H9 (cell line): ENCODE measurements around the gene NHSL2. TPM values are rescaled to one million over a fixed set of nuclear protein-coding genes. Genes with fewer than 3 reads are reported as not detected.

Source experiments
- DNase-seq: peaks from one replicate; pipeline ENCODE4 v3.0.0-alpha.2; 2017
- H2AFZ ChIP-seq: one replicate; pipeline ENCODE4 v1.6.1; 2013; ENCODE audit warnings: mild to moderate bottlenecking, low read length, control low read depth, moderate library complexity
- H2AK5ac ChIP-seq: 2 replicates; pipeline ENCODE4 v1.6.1; 2013; ENCODE audit warnings: low read length, control low read depth, mixed read lengths; ENCODE audit not compliant: insufficient read length
- H2BK120ac ChIP-seq: one replicate; pipeline ENCODE4 v1.6.1; 2013; ENCODE audit warnings: low read depth, mild to moderate bottlenecking, low read length, control low read depth, inconsistent platforms; ENCODE audit not compliant: poor library complexity, severe bottlenecking
- H2BK12ac ChIP-seq: 2 replicates; pipeline ENCODE4 v1.6.1; 2013; ENCODE audit warnings: low read length, control low read depth, mixed read lengths, low read depth; ENCODE audit not compliant: insufficient read length
- H2BK15ac ChIP-seq: 2 replicates; pipeline ENCODE4 v1.6.1; 2013; ENCODE audit warnings: low read depth, low read length, control low read depth
- H2BK20ac ChIP-seq: one replicate; pipeline ENCODE4 v1.6.1; 2013; ENCODE audit warnings: low read depth, mild to moderate bottlenecking, low read length, control low read depth, inconsistent platforms; ENCODE audit not compliant: poor library complexity, severe bottlenecking
- H2BK5ac ChIP-seq: 2 replicates; pipeline ENCODE4 v1.6.1; 2013; ENCODE audit warnings: low read length, control low read depth, mixed read lengths; ENCODE audit not compliant: insufficient read length
- H3K14ac ChIP-seq: 2 replicates; pipeline ENCODE4 v1.6.1; 2013; ENCODE audit warnings: low read length, control low read depth; ENCODE audit not compliant: insufficient read depth
- H3K18ac ChIP-seq: 2 replicates; pipeline ENCODE4 v1.6.1; 2013; ENCODE audit warnings: low read depth, mild to moderate bottlenecking, mixed read lengths, low read length, control low read depth; ENCODE audit not compliant: insufficient read length
- H3K23ac ChIP-seq: 2 replicates; pipeline ENCODE4 v1.6.1; 2013; ENCODE audit warnings: low read length, control low read depth, mixed read lengths, low read depth; ENCODE audit not compliant: insufficient read length
- H3K23me2 ChIP-seq: 2 replicates; pipeline ENCODE4 v1.6.1; 2013; ENCODE audit warnings: low read depth, mild to moderate bottlenecking, mixed read lengths, low read length, control low read depth; ENCODE audit not compliant: insufficient read length, poor library complexity, severe bottlenecking
- H3K27ac ChIP-seq: 2 replicates; pipeline ENCODE4 v1.5.1; 2013; ENCODE audit warnings: low read length, control low read depth, mixed read lengths, low read depth; ENCODE audit not compliant: insufficient read length
- H3K27me3 ChIP-seq: 2 replicates; pipeline ENCODE4 v1.6.1; 2013; ENCODE audit warnings: low read length, control low read depth, inconsistent platforms; ENCODE audit not compliant: insufficient read depth
- H3K4ac ChIP-seq: 2 replicates; pipeline ENCODE4 v1.6.1; 2013; ENCODE audit warnings: low read depth, mild to moderate bottlenecking, control low read depth, inconsistent platforms, low read length, moderate library complexity
- H3K4me1 ChIP-seq: 2 replicates; pipeline ENCODE4 v1.6.1; 2013; ENCODE audit warnings: low read length, control low read depth, inconsistent platforms; ENCODE audit not compliant: insufficient read depth
- H3K4me2 ChIP-seq: 2 replicates; pipeline ENCODE4 v1.6.1; 2013; ENCODE audit warnings: low read length, control low read depth, mixed read lengths; ENCODE audit not compliant: insufficient read length, insufficient read depth
- H3K56ac ChIP-seq: 2 replicates; pipeline ENCODE4 v1.6.1; 2013; ENCODE audit warnings: low read depth, mild to moderate bottlenecking, mixed read lengths, low read length, control low read depth; ENCODE audit not compliant: insufficient read length
- H3K79me1 ChIP-seq: 2 replicates; pipeline ENCODE4 v1.6.1; 2013; ENCODE audit warnings: low read depth, mild to moderate bottlenecking, moderate library complexity, low read length, control low read depth, inconsistent platforms; ENCODE audit not compliant: insufficient read depth, poor library complexity, severe bottlenecking
- H3K79me2 ChIP-seq: 2 replicates; pipeline ENCODE4 v1.6.1; 2013; ENCODE audit warnings: low read length, control low read depth, inconsistent platforms; ENCODE audit not compliant: insufficient read depth
- H3K9ac ChIP-seq: 2 replicates; pipeline ENCODE4 v1.6.1; 2013; ENCODE audit warnings: low read length, control low read depth, mixed read lengths; ENCODE audit not compliant: insufficient read length; ENCODE audit errors: extremely low read depth
- H3K9me3 ChIP-seq: one replicate; pipeline ENCODE4 v1.6.1; 2013; ENCODE audit warnings: low read depth, low read length, inconsistent platforms; ENCODE audit not compliant: control insufficient read depth
- H3T11ph ChIP-seq: one replicate; pipeline ENCODE4 v1.6.1; 2013; ENCODE audit warnings: mild to moderate bottlenecking, low read length, control low read depth, inconsistent platforms
- H4K20me1 ChIP-seq: one replicate; pipeline ENCODE4 v1.6.1; 2013; ENCODE audit not compliant: control insufficient read depth, insufficient read length, insufficient read depth
- H4K5ac ChIP-seq: 2 replicates; pipeline ENCODE4 v1.6.1; 2013; ENCODE audit warnings: low read depth, mild to moderate bottlenecking, mixed read lengths, low read length, control low read depth; ENCODE audit not compliant: insufficient read length
- H4K8ac ChIP-seq: replicated peaks from 2 replicates; pipeline ENCODE4 v1.6.1; 2013; ENCODE audit warnings: low read length, control low read depth, mixed read lengths, low read depth; ENCODE audit not compliant: insufficient read length
- H4K91ac ChIP-seq: 2 replicates; pipeline ENCODE4 v1.6.1; 2013; ENCODE audit warnings: low read depth, mild to moderate bottlenecking, moderate library complexity, mixed read lengths, low read length, control low read depth; ENCODE audit not compliant: insufficient read length
- H3K27ac Mint-ChIP-seq, 3 experiments: 2 replicates in 2 of 3; 3 replicates in 1 of 3; pipeline ENCODE4 v1.8.0; 2020 to 2021; ENCODE audit warnings: mixed read lengths in 3 of 3, mild to moderate bottlenecking in 1 of 3, moderate library complexity in 1 of 3
- H3K27me3 Mint-ChIP-seq: 2 replicates; pipeline ENCODE4 v1.8.0; 2021; ENCODE audit warnings: low read depth, mild to moderate bottlenecking, moderate library complexity, mixed read lengths
- H3K36me3 Mint-ChIP-seq, 3 experiments: 2 replicates in 2 of 3; 3 replicates in 1 of 3; pipeline ENCODE4 v1.8.0; 2020 to 2021; ENCODE audit warnings: low read depth in 3 of 3, mixed read lengths in 3 of 3; ENCODE audit not compliant: insufficient read depth in 1 of 3
- H3K4me1 Mint-ChIP-seq, 2 experiments: 2 replicates each; pipeline ENCODE4 v1.8.0; 2020; ENCODE audit warnings: mixed read lengths in 2 of 2
- H3K4me3 Mint-ChIP-seq, 2 experiments: 2 replicates in 1 of 2; 3 replicates in 1 of 2; pipeline ENCODE4 v1.8.0; 2020 to 2021; ENCODE audit warnings: mild to moderate bottlenecking in 2 of 2, mixed read lengths in 2 of 2, moderate library complexity in 1 of 2
- H3K9me3 Mint-ChIP-seq, 2 experiments: 2 replicates in 1 of 2; 3 replicates in 1 of 2; pipeline ENCODE4 v1.8.0; 2020; ENCODE audit warnings: mild to moderate bottlenecking in 2 of 2, mixed read lengths in 2 of 2, moderate library complexity in 1 of 2
- WGBS: extraction: QIAGEN DNeasy Blood & Tissue Kit; methylation state at CpG from one replicate; pipeline ENCODE4 v1.1.7; 2013; ENCODE audit warnings: missing lambda C conversion rate, low lambda C conversion rate, mixed read lengths; ENCODE audit not compliant: insufficient read length; ENCODE audit errors: extremely low coverage; 5-methylcytosine and 5-hydroxymethylcytosine counted together
- total RNA-seq: library from RNA; stranded (reverse); gene quantifications from 2 replicates; pipeline ENCODE4 v1.2.1, GENCODE V29; 2021
- TF ChIP-seq, protein P1 (sequence below): fragments of 200-600 bp; sonication (generic); conservative IDR thresholded peaks from 3 replicates; pipeline ENCODE4 v1.8.0; 2021; ENCODE audit warnings: antibody characterized with exemption, mild to moderate bottlenecking

Gene NHSL2
- total RNA-seq, 1 experiment from 2014 or later: 6.4 TPM

DNA sequence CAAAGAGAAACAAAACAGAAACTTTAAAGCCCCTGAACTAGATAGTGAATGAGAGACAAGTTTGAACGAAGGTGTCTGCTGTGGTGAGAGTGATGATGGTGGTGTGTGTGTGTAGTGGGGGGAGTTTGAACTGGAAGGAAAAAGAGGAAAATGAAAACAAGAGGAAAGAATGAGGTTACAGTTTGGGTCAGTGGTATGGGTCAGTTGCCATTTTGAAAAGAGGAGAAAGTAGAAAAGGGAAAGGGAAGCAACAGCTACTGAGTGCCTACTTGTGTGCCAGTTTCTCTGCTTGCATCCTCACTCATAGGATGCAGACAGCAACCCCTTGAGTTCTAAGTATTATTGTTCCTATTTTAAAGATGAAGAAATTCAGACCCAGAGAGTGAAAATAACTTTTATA lies 26.0 kb downstream of the NHSL2 start:
- H4K8ac ChIP-seq: no peak overlapping the region
- H3K27ac ChIP-seq: no peak overlapping the region
- DNase-seq: no peak
- H2BK5ac ChIP-seq: no peak overlapping the region
- no peaks in the 10 kb centered on the region for H3K23me2 ChIP-seq
- H2BK12ac ChIP-seq: no peak overlapping the region
- H3K14ac ChIP-seq: no peak overlapping the region
- no peak overlapping the region for H3K4me3 Mint-ChIP-seq
- no peaks in the 10 kb centered on the region for H3K27me3 ChIP-seq
- H3K36me3 Mint-ChIP-seq: peaks cover 0 to 7% (median 4%) of the 10 kb centered on the region in 3 experiments; a peak in 5 of 7 replicates
- no peak overlapping the region for H3T11ph ChIP-seq
- H3K9ac ChIP-seq: no peak overlapping the region
- H3K79me1 ChIP-seq: no peaks in the 10 kb centered on the region
- H2BK15ac ChIP-seq: no peak overlapping the region
- H4K91ac ChIP-seq: no peak overlapping the region
- no peaks in the 10 kb centered on the region for H3K27me3 Mint-ChIP-seq
- peaks cover 5% of the 10 kb centered on the region; the same call in 1 of the 2 replicates for H3K79me2 ChIP-seq
- H4K5ac ChIP-seq: no peak overlapping the region
- no peaks in the 10 kb centered on the region for H4K20me1 ChIP-seq
- H2BK120ac ChIP-seq: no peak overlapping the region
- TF ChIP-seq, protein P1, sequence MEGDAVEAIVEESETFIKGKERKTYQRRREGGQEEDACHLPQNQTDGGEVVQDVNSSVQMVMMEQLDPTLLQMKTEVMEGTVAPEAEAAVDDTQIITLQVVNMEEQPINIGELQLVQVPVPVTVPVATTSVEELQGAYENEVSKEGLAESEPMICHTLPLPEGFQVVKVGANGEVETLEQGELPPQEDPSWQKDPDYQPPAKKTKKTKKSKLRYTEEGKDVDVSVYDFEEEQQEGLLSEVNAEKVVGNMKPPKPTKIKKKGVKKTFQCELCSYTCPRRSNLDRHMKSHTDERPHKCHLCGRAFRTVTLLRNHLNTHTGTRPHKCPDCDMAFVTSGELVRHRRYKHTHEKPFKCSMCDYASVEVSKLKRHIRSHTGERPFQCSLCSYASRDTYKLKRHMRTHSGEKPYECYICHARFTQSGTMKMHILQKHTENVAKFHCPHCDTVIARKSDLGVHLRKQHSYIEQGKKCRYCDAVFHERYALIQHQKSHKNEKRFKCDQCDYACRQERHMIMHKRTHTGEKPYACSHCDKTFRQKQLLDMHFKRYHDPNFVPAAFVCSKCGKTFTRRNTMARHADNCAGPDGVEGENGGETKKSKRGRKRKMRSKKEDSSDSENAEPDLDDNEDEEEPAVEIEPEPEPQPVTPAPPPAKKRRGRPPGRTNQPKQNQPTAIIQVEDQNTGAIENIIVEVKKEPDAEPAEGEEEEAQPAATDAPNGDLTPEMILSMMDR: no peak
- H3K18ac ChIP-seq: no peak overlapping the region
- H3K9me3 Mint-ChIP-seq: peaks cover 40 to 49% of the 10 kb centered on the region in 2 experiments
- no peak overlapping the region for H3K4me2 ChIP-seq
- no peak overlapping the region for H2AFZ ChIP-seq
- H2AK5ac ChIP-seq: no peak overlapping the region
- no peak overlapping the region for H3K56ac ChIP-seq
- peaks cover 7% of the 10 kb centered on the region; the same call in 1 of the 2 replicates for H3K4me1 ChIP-seq
- H3K4me1 Mint-ChIP-seq: peaks cover 23 to 32% of the 10 kb centered on the region in 2 experiments
- H3K23ac ChIP-seq: no peak overlapping the region
- peaks cover 78% of the 10 kb centered on the region for H3K9me3 ChIP-seq
- no peak overlapping the region for H3K4ac ChIP-seq
- no peak overlapping the region for H2BK20ac ChIP-seq
- H3K27ac Mint-ChIP-seq: peak overlapping the region in 1 of 3 experiments; percentile 30; a peak in 1 of 7 replicates
- 100% methylated on average over 1 of the region's 1 CpG for WGBS
